NCI-H345 treated with DMSO at 0.1 percent for 48 hours (cell line): Measurements from ENCODE around the gene PHF5A.

Source experiments
- DNase-seq: peaks from one replicate; lab custom pipeline; 2025; ENCODE audit not compliant: unreplicated experiment; lab: John Stamatoyannopoulos, UW

The PHF5A gene

GRCh38 chr22:41468381-41469217 is at the start of gene PHF5A, which contains the start of gene ACO2:
PHF5A (minus strand) TSS chr22:41468692; CDS start chr22:41468653, 39 bp downstream.
ACO2 (plus strand) TSS chr22:41469117; CDS start chr22:41469147, 30 bp downstream.
- DNase-seq: peak; percentile 96

GRCh38 chr22:41518048-41518347 is 49.5 kb upstream of the PHF5A start:
- DNase-seq: no peak

GRCh38 chr22:41517172-41518047 is 48.9 kb upstream of the PHF5A start:
- DNase-seq: peak; percentile 16

- DNase-seq: no peak
Measured at GRCh38 chr22:41516462-41516861, 48.0 kb upstream of the PHF5A start.

GRCh38 chr22:41513391-41513790 is 44.9 kb upstream of the PHF5A start:
- DNase-seq: no peak

GRCh38 chr22:41512421-41513194 is 44.1 kb upstream of the PHF5A start:
- no peak for DNase-seq

- DNase-seq: no peak
Measured at GRCh38 chr22:41511521-41511968, 43.1 kb upstream of the PHF5A start.

- no peak for DNase-seq
Measured at GRCh38 chr22:41508770-41509170, 40.3 kb upstream of the PHF5A start.

GRCh38 chr22:41507330-41508063 is 39.0 kb upstream of the PHF5A start:
- no peak for DNase-seq

- DNase-seq: no peak
Measured at GRCh38 chr22:41505511-41506220, 37.2 kb upstream of the PHF5A start.

GRCh38 chr22:41504816-41505215 is 36.3 kb upstream of the PHF5A start:
- no peak for DNase-seq

- no peak for DNase-seq
Measured at GRCh38 chr22:41504397-41504796, 35.9 kb upstream of the PHF5A start.

GRCh38 chr22:41501209-41501608 is 32.7 kb upstream of the PHF5A start:
- no peak for DNase-seq

- no peak for DNase-seq
Measured at GRCh38 chr22:41500303-41500702, 31.8 kb upstream of the PHF5A start.

GRCh38 chr22:41499624-41500280 is 31.3 kb upstream of the PHF5A start:
- DNase-seq: no peak

GRCh38 chr22:41498303-41498835 is 29.9 kb upstream of the PHF5A start:
- DNase-seq: no peak

GRCh38 chr22:41491374-41492100 is 23.0 kb upstream of the PHF5A start:
- DNase-seq: no peak

GRCh38 chr22:41488596-41489385 is 20.3 kb upstream of the PHF5A start:
- no peak for DNase-seq
